ENCODE results near the gene CRY2.
A peak's percentile ranks its signal among the peaks of the same experiment; 100 is the strongest.

The CRY2 gene

GRCh38 chr11:45919806-45920530, 72.7 kb downstream of the CRY2 start:
- DNase-seq: peak; percentile 26

DNA sequence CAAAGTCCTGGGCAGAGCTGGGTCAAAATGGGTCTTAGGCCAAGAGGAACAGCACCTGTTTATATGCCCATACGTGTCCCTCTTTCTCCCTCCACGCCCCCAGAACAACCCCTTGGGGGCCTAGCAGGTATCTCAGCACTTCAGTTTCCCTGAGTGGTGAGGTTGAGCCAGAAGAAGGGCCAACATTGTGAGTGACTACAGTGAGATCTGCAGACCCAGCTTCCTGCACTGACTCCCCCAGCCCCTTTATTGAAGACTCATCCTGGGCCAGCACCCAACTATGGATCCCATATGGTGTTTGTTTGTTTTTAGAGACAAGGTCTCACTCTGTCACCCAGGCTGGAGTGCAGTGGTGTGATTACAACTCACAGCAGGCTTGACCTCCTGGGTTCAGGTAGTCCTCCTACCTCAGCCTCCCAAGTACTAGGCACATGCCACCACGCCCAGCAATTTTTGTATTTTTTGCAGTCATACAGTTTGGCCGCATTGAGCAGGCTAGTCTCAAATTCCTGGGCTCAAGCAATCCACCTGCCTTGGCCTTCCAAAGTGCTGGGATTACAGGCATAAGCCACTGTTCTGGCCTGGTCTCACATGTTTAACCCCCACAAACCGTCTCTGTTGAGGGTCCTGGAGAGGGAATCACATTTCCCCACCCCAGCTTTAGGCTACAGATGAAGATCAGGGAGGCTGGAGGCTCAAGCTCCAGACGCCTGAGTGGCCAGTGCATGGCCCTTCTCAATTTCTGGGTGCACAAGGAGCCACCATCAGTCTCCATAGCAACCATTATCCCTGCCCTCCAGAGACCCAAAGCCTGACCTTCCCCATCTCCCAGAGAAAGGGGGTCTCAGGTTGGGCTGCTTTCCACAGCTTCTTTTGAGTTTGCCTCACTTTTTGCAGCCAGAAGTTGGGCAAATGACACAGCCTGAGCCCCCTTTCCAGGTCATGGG, 73.5 kb downstream of the CRY2 start:
- DNase-seq: peak; percentile 21

DNA sequence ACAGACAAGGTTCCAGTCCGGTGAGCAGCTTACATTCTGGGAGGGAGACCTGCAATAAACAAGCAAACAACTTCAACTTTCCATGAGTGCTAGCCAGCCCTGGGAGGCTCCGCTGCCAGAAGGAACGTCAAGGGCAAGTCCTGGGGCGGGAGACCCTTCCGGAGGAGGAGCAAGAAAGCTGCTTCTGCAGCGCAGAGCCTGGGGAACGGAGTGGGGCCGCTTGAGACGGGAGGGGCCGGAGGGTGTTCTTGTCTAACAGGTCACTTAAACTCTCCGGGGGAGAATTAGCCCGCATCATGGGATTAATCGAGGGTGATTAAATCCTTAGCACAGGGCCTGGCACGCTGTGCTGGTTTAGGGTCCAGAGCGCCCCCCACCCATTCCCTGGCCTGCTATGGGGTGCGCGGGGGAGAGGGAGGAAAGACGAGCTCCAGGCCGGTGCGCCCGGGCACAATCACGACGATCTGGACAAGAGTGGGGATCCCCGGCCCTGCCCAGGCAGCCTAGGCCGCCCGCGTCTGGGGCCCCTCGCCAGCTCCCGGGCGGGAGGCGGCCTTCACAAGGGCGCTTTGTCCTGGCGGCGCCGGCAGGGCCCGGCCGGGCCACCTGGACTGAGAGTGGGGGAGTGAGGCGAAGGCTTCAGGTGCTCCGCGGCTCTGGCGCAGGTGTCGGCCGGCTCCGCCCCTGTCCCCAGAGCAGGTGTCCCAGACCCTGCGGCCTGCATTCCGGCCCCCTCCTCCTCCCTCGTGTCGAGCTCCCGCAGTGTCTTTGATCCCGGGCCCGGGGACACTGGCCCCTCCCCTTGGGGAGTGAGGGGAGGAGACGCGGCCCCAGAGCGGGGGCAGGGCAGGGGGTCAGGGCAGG, 74.5 kb downstream of the CRY2 start:
- peak; percentile 32 for DNase-seq

- peak; percentile 32 for DNase-seq
Observed at GRCh38 chr11:45922425-45923082, 75.3 kb downstream of the CRY2 start, which contains the start of gene LARGE2. TSS of gene LARGE2 (plus strand) at chr11:45922656. CDS start at chr11:45922883, 227 bp downstream.

DNA sequence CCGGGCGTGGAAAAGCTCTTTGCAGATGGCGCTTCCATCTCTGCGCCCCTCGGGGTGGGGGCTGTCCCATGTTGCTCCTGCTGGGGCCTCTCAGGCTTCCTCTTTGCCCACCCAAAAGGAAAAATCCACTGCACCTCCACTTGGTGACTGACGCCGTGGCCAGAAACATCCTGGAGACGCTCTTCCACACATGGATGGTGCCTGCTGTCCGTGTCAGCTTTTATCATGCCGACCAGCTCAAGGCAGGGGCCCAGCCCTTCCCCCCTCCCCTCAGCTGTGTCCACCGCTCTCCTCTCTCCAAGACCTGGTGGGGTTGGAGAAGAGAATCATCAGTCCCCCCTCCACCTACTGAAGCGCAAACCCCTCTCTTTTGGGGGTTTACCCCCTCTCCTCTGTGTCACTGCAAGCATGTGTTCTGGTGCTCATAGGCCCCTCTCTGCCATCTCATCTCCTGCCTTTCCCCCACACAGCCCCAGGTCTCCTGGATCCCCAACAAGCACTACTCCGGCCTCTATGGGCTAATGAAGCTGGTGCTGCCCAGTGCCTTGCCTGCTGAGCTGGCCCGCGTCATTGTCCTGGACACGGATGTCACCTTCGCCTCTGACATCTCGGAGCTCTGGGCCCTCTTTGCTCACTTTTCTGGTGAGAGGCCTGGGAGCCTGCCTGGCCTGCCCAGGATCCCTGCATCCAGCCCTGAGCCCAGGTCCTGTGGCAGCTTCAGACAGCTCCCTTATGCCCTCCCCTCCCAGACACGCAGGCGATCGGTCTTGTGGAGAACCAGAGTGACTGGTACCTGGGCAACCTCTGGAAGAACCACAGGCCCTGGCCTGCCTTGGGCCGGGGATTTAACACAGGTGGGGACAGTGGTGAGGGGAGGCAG, 77.0 kb downstream of the CRY2 start:
- no peak for DNase-seq

GRCh38 chr11:45924927-45925326, 77.7 kb downstream of the CRY2 start:
- no peak for DNase-seq

DNA sequence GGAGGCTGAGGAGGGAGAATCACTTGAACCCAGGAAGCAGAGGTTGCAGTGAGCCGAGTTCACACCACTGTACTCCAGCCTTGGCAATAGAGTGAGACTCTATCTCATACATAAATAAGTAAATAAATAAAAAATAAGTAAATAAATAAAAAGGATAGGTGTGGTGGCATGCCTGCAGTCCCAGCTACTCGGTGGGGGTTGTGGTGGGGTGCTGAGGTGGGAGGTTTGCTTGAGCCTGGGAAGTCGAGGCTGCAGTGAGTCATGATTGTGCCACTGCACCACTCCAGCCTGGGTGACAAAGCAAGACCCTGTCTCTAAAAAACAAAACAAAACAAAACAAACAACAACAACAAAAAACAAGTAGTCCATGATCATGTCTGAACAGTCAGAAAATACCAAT, 78.3 kb downstream of the CRY2 start:
- no peak for DNase-seq

GRCh38 chr11:45926001-45926401, 78.7 kb downstream of the CRY2 start:
- no peak for DNase-seq

DNA sequence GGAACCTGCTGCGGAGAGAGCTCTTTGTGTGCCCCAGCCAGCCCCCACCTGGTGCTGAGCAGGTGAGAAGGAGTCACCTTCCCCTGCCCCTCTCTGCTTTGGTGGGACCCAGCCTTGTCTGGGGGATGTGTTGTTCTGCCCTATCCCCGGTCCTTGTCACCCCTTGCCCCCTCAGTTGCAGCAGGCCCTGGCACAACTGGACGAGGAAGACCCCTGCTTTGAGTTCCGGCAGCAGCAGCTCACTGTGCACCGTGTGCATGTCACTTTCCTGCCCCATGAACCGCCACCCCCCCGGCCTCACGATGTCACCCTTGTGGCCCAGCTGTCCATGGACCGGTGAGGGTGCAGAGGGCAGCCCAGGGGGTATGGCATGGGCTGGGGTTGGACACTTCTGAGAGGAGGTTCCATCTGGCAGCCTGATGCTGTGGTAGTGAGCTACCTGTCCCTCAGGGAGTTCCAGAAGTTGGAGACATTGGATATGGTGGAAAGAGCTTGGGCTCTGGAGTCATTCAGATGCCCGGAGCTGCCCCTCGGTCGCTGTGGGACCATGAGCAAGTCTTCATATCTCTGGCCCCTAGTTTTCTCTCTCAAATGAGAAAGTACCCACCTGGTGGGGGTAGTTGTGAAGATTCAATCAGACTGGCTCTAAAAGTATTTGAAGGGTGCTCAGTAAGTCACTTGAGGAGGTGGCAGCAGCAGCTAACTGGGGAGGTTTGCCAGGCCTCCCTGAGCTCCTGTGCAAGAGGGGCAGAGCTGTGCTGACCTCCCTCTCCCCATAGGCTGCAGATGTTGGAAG, 79.5 kb downstream of the CRY2 start:
- no peak for DNase-seq

DNA sequence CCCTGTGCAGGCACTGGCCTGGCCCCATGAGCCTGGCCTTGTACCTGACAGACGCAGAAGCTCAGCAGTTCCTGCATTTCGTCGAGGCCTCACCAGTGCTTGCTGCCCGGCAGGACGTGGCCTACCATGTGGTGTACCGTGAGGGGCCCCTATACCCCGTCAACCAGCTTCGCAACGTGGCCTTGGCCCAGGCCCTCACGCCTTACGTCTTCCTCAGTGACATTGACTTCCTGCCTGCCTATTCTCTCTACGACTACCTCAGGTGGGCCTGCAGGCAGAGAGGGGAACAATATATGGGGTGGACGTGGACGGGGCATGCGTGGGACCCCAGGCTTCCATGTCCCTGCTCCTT, 80.0 kb downstream of the CRY2 start:
- no peak for DNase-seq

- no peak for DNase-seq
Observed at GRCh38 chr11:45927684-45928413, 80.6 kb downstream of the CRY2 start.

DNA sequence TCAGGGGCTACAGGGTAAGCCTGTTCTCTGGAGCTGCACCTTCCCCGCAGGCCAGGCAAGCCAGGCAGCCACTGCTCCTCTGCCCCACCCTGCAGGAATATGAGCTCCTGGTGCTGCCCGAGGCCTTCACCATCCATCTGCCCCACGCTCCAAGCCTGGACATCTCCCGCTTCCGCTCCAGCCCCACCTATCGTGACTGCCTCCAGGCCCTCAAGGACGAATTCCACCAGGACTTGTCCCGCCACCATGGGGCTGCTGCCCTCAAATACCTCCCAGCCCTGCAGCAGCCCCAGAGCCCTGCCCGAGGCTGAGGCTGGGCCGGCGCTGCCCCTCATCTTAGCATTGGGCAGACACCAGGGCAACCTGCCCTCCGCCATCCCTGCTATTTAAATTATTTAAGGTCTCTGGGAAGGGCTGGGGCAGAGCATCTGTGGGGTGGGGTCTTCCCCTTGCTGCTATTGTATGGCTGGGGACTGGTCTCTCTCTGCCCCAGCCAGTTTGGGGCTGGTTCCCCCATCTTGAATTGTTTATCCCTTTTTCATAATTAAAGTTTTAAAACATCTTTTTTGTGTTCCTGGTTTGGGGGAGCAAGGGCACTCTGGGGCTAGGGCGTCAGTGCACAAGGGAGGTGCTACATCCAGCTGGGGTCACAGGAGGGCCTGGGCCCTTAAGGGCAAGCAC, 81.4 kb downstream of the CRY2 start:
- no peak for DNase-seq

GRCh38 chr11:45929486-45930030, 82.3 kb downstream of the CRY2 start:
- no peak for DNase-seq

DNA sequence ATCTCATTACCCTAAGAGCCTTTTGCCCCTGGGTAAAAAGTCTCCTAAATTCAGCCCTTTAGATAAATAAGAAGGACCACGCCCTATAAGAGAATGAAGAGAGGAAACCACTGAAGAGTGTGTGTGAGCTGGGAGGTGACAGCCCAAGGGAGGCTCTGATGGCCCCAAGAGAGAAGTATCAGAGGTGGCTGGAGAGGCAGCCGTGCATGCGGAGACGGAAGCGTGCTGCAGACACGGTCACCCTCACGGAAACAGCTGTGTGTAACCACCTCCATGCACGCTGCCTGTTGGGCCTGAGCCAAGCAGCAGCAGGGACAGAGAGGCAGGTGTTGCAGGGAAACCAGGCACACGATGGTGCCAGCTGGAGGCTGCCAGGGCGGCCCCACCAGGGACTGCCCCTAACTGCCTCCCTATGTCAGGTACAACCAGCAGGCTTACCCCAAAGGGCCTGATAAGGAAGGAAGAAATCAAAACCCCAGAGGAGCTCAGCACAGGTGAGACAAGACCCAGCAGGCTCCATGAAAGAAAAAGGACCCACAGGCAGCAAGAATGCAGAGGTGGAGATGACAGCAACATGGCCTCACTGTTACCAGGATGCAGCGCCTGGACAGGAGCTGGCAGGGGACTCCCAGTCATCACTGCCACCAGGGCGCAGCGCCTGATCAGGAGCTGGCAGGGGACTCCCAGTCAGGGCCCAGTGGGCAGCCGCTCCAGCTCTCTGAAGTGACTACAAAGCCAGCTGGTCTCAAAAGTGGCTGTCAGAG, 82.9 kb downstream of the CRY2 start:
- no peak for DNase-seq

DNA sequence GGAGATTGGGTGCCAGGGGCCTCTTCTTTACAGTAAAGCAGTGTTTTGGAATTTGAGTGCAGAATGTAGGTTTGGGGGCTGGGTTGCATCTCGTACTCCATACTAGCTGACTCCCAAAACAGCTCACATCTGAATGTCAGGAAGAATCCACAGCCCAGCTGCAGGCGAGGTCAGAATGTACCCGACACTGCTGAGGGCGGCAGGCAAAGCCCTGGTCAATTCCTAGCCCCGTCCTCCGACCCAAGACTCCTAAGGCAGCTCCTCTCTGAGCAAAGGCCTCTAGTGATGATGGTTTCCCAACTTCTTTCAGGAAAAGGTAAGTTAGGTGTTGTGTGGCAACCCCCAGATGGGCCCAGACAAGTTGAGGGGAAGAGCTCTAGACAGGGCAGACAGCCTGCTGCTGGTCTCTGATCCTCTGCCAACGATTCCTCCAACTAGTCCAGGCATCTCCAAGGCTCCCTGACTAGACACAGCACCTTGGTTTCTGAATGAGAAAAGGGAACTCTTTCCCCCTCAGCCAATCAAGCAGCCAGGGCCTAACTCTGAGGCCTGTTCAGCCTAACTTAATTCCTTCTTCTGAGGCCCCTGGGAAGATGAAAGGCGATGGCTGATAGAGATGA, 83.8 kb downstream of the CRY2 start:
- DNase-seq: no peak

DNA sequence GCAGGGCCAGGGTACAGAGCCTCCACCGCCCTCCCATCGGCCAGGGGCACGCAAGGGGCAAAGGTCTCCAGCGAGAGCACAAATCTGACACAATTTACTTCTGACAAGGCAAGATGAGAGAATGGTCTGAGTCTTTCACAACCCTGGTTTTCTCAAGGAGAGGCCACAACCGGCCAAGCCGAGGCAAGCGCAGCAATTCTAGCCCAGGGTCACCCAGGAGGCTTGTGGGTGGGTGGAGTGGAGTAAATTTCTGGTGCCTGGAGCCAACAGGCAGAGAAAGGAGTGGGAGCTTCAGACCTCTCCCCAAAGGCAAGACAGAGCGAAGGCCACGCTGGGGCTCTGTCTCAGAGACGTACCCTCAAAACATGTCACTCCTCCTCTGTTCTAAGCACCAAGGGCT, 84.5 kb downstream of the CRY2 start:
- no peak for DNase-seq

DNA sequence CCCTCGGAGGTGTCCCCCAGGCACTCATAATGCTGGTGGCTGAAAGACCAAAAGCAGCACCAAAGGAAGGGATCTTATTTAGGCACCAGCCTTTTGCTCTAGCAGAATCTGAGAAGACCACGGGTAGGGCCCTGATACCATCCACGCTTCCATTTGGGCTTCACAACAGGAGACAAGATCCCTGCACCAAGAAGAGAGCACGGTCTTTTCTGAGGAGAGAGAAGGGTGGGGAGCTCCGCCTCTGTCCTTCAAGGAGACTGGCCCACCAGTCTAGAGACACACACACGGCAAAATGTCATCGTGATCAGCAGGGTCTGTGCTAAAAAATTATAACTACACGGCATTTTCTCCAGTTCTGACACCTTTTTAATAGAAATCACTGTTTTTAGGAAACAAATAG, 84.9 kb downstream of the CRY2 start:
- DNase-seq: no peak

All from activated CD4-positive, CD25-positive, alpha-beta regulatory T cell treated with anti-CD3 and anti-CD28 coated beads, Interleukin-2, amount 50 U/mL, for 72 hours (primary cell).